Right cardiac atrium (tissue), 5 donors: ENCODE results near the gene KDM2B. TPM values are rescaled to one million over a fixed set of nuclear protein-coding genes. Genes with fewer than 3 reads are reported as not detected.

Source experiments
- ATAC-seq, 2 donors: fragments of 200-7000 bp; cut with Tn5 transposase; one replicate each; pipeline versions ENCODE4 v1.8.0 to v1.9.1; 2020; ENCODE audit warnings: moderate library complexity in 2 of 2, mild to moderate bottlenecking in 1 of 2
- DNase-seq, 3 donors: peaks; one replicate each; pipeline ENCODE4 v3.0.0-alpha.2; 2020
- H3K27ac ChIP-seq: one replicate; pipeline ENCODE4 v1.5.1; 2013; ENCODE audit warnings: mild to moderate bottlenecking, low read length, control low read depth, moderate library complexity
- H3K27me3 ChIP-seq: one replicate; pipeline ENCODE4 v1.6.1; 2013; ENCODE audit not compliant: control insufficient read depth, insufficient read depth
- H3K4me1 ChIP-seq: one replicate; pipeline ENCODE4 v1.6.1; 2013; ENCODE audit warnings: low read length; ENCODE audit not compliant: control insufficient read depth, insufficient read depth
- H3K4me3 ChIP-seq: one replicate; pipeline ENCODE4 v1.5.1; 2013; ENCODE audit warnings: low read length, control low read depth
- H3K9me3 ChIP-seq: one replicate; pipeline ENCODE4 v1.6.1; 2013; ENCODE audit warnings: low read length; ENCODE audit not compliant: control insufficient read depth
- WGBS: extraction: QIAGEN DNeasy Blood & Tissue Kit; methylation state at CpG from one replicate; pipeline ENCODE4 v1.1.7; 2013; 5-methylcytosine and 5-hydroxymethylcytosine counted together
- intact Hi-C, 4 donors: fragments of 100-400 bp; cut with DNase I; formaldehyde crosslinking; loops; one replicate each; pipeline versions ENCODE4 v1.11.0 to v1.14.0; 2022 to 2023
- polyA plus RNA-seq: library from polyadenylated mRNA; stranded (reverse); fragments of 200-250 nt; gene quantifications from one replicate; pipeline ENCODE4 v1.2.3, GENCODE V29; 2013
- total RNA-seq, 4 donors: library from RNA; stranded (reverse); fragmentation: NEBNext Ultra II Directional; extraction: Animal tissue kit (Norgen Biotek cat#: 25700); gene quantifications; one replicate each; pipeline ENCODE4 v1.2.1, GENCODE V29; 2021
- donor health status: healthy with polysubstance abuse.
- donor health status: DM: no; HTN: yes; CAD: no.
- donor health status: DM: no; HTN: no; CAD: no.
- donor health status: DM: no; HTN: yes; CAD: no; lungs with severe emphysema.
- donor health status: DM: yes; HTN: yes; CAD: no.

The KDM2B gene
- total and polyA plus RNA-seq, 5 donors: 6.1 to 16.0 (median 13.0) TPM

- Histone ChIP-seq H3K4me1 (no peaks in the 10 kb centered on the region), H3K27me3 (no peaks in the 10 kb centered on the region), H3K9me3 (no peaks in the 10 kb centered on the region), H3K27ac (no peak overlapping the region), H3K4me3 (no peak overlapping the region)
- 71% methylated on average over 12 of the region's 12 CpGs for WGBS
- intact Hi-C loops: no loop called here
- DNase-seq (no peak), ATAC-seq (no peak)
Measured at GRCh38 chr12:121512561-121512960, 68.3 kb downstream of the KDM2B start.

GRCh38 chr12:121511916-121512315 is 68.9 kb downstream of the KDM2B start:
- no peak overlapping the region for H3K4me3 ChIP-seq
- 77% methylated on average over 12 of the region's 12 CpGs for WGBS
- H3K27ac ChIP-seq: no peak overlapping the region
- ATAC-seq (no peak), DNase-seq (no peak)
- H3K4me1 ChIP-seq: no peaks in the 10 kb centered on the region
- H3K27me3 ChIP-seq: no peaks in the 10 kb centered on the region
- intact Hi-C loops: no loop called here
- H3K9me3 ChIP-seq: no peaks in the 10 kb centered on the region

- Histone ChIP-seq H3K9me3 (no peaks in the 10 kb centered on the region), H3K4me1 (no peaks in the 10 kb centered on the region), H3K4me3 (no peak overlapping the region), H3K27me3 (no peaks in the 10 kb centered on the region), H3K27ac (no peak overlapping the region)
- WGBS: 93% methylated on average over 16 of the region's 16 CpGs
- DNase-seq: no peak
- no peak for ATAC-seq
- intact Hi-C loops: loop anchor here in 2 of 4 donors (10.0 kb wide), 2 partner anchors 115 to 175 kb away; partner anchors contain the start of gene ORAI1 (in 1 of the 2)
Measured at GRCh38 chr12:121509339-121509738, 71.5 kb downstream of the KDM2B start.

- no peak for ATAC-seq
- intact Hi-C loops: loop anchor here in 2 of 4 donors (10.0 kb wide), 2 partner anchors 116 to 176 kb away; partner anchors contain the start of gene ORAI1 (in 1 of the 2)
- no peak for DNase-seq
- Histone ChIP-seq H3K27me3 (no peaks in the 10 kb centered on the region), H3K9me3 (no peaks in the 10 kb centered on the region), H3K4me1 (no peaks in the 10 kb centered on the region), H3K4me3 (no peak overlapping the region), H3K27ac (no peak overlapping the region)
- 92% methylated on average over 11 of the region's 11 CpGs for WGBS
Measured at GRCh38 chr12:121508533-121508932, 72.3 kb downstream of the KDM2B start.

GRCh38 chr12:121507984-121508383 is 72.8 kb downstream of the KDM2B start:
- DNase-seq: no peak
- no peaks in the 10 kb centered on the region for H3K4me1 ChIP-seq
- H3K27me3 ChIP-seq: no peaks in the 10 kb centered on the region
- intact Hi-C loops: loop anchor here in 2 of 4 donors (10.0 kb wide), 2 partner anchors 117 to 177 kb away; partner anchors contain the start of gene ORAI1 (in 1 of the 2)
- H3K4me3 ChIP-seq: no peak overlapping the region
- no peak for ATAC-seq
- H3K27ac ChIP-seq: no peak overlapping the region
- 91% methylated on average over 3 of the region's 3 CpGs for WGBS
- no peaks in the 10 kb centered on the region for H3K9me3 ChIP-seq

GRCh38 chr12:121507245-121507644 is 73.6 kb downstream of the KDM2B start:
- Histone ChIP-seq H3K9me3 (no peaks in the 10 kb centered on the region), H3K27me3 (no peaks in the 10 kb centered on the region), H3K27ac (no peak overlapping the region), H3K4me3 (no peak overlapping the region), H3K4me1 (no peaks in the 10 kb centered on the region)
- WGBS: 84% methylated on average over 8 of the region's 8 CpGs
- ATAC-seq: no peak
- intact Hi-C loops: loop anchor here in 2 of 4 donors (10.0 kb wide), 2 partner anchors 118 to 178 kb away; partner anchors contain the start of gene ORAI1 (in 1 of the 2)
- DNase-seq: no peak

GRCh38 chr12:121505513-121505912 is 75.3 kb downstream of the KDM2B start:
- H3K27ac ChIP-seq: no peak overlapping the region
- H3K27me3 ChIP-seq: no peaks in the 10 kb centered on the region
- WGBS: 51% methylated on average over 3 of the region's 3 CpGs
- no peak overlapping the region for H3K4me3 ChIP-seq
- no peaks in the 10 kb centered on the region for H3K9me3 ChIP-seq
- intact Hi-C loops: loop anchor here in 2 of 4 donors (10.0 kb wide), 2 partner anchors 119 to 179 kb away; partner anchors contain the start of gene ORAI1 (in 1 of the 2)
- no peak for DNase-seq
- no peak for ATAC-seq
- no peaks in the 10 kb centered on the region for H3K4me1 ChIP-seq

GRCh38 chr12:121504505-121504904 is 76.3 kb downstream of the KDM2B start:
- Histone ChIP-seq H3K4me3 (no peak overlapping the region), H3K4me1 (no peaks in the 10 kb centered on the region), H3K27me3 (no peaks in the 10 kb centered on the region), H3K9me3 (no peaks in the 10 kb centered on the region), H3K27ac (no peak overlapping the region)
- intact Hi-C loops: loop anchor here in 2 of 4 donors (10.0 kb wide), 2 partner anchors 120 to 180 kb away; partner anchors contain the start of gene ORAI1 (in 1 of the 2)
- no peak for ATAC-seq
- DNase-seq: no peak
- WGBS: 94% methylated on average over 13 of the region's 13 CpGs

- Histone ChIP-seq H3K9me3 (no peaks in the 10 kb centered on the region), H3K4me3 (no peak overlapping the region), H3K27ac (no peak overlapping the region), H3K27me3 (no peaks in the 10 kb centered on the region), H3K4me1 (no peaks in the 10 kb centered on the region)
- intact Hi-C loops: loop anchor here in 2 of 4 donors (10.0 kb wide), 2 partner anchors 121 to 181 kb away; partner anchors contain the start of gene ORAI1 (in 1 of the 2)
- DNase-seq: no peak
- WGBS: 98% methylated on average over 1 of the region's 1 CpG
- no peak for ATAC-seq
Measured at GRCh38 chr12:121503395-121503794, 77.4 kb downstream of the KDM2B start.

- DNase-seq (no peak), ATAC-seq (peak; percentile 34 to 39)
- H3K27ac ChIP-seq: peak overlapping the region; percentile 73
Measured at GRCh38 chr12:121501946-121502345, 78.9 kb downstream of the KDM2B start.

GRCh38 chr12:121499929-121500793 is 80.7 kb downstream of the KDM2B start:
- intact Hi-C loops: loop anchor here in 3 of 4 donors (5.0 to 10.0 kb wide), 3 partner anchors 125 to 185 kb away; partner anchors contain the start of gene ORAI1 (in 1 of the 3)
- DNase-seq: peak; percentile 80 to 93 (median 93)
- 22% methylated on average over 21 of the region's 21 CpGs for WGBS

More at GRCh38 chr12:121501946-121502345, 78.9 kb downstream of the KDM2B start:
- WGBS: 72% methylated on average over 9 of the region's 9 CpGs
- Histone ChIP-seq H3K9me3 (no peaks in the 10 kb centered on the region), H3K4me3 (no peak overlapping the region), H3K27me3 (no peaks in the 10 kb centered on the region), H3K4me1 (no peaks in the 10 kb centered on the region)
- intact Hi-C loops: loop anchor here in 2 of 4 donors (10.0 kb wide), 2 partner anchors 123 to 183 kb away; partner anchors contain the start of gene ORAI1 (in 1 of the 2)

More at GRCh38 chr12:121499929-121500793, 80.7 kb downstream of the KDM2B start:
- Histone ChIP-seq H3K27ac (peak overlapping the region; percentile 88), H3K9me3 (no peaks in the 10 kb centered on the region), H3K4me3 (peak overlapping the region; percentile 19), H3K4me1 (no peaks in the 10 kb centered on the region), H3K27me3 (no peaks in the 10 kb centered on the region)
- ATAC-seq: peak; percentile 84 to 85
